GM21447 (cell line): ENCODE data around the gene C8G.

Source experiments
- ATAC-seq: cut with Tn5 transposase; IDR thresholded peaks from one replicate; pipeline ENCODE4 v1.9.1; 2021; ENCODE audit not compliant: unreplicated experiment

Gene C8G

GRCh38 chr9:136920069-136920468 is 25.0 kb upstream of the C8G start:
- ATAC-seq, result no peak

GRCh38 chr9:136920734-136921231 is 24.3 kb upstream of the C8G start:
- ATAC-seq, result no peak

- no peak for ATAC-seq
These were observed 23.7 kb upstream of the C8G start for GRCh38 chr9:136921307-136921706.

DNA sequence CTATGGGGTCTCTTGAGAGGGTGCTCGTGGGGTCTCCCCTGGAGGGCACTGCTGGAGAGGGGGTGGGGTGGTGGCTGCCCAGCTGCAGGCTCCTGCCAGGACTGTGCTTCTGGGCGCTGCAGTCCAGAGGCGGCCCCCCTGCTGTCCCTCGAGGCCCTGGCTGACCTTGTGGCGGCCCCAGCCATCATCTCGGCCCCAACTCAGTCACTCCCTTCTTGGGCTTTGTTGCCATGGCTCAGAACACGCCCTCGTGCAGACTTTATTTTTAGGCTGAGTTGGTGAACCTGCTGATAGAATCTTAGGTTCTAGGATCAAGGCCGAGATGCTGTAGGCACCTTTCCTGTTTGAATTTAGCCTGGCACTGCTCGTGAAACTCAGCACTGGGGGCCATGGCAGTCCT is 23.3 kb upstream of the C8G start:
- no peak for ATAC-seq

DNA sequence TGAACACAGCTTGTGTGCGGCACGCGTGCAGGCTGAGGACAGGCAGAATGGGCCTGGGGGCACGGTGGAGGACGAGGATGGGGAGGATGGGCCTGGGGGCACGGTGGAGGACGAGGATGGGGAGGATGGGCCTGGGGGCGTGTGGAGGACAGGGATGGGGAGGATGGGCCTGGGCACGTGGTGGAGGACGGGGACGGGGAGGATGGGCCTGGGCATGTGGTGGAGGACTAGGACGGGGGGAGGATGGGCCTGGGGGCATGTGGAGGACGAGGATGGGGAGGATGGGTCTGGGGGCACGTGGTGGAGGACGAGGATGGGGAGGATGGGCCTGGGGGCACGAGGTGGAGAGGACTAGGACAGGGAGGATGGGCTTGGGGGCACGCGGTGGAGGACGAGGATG is 22.5 kb upstream of the C8G start:
- no peak for ATAC-seq

DNA sequence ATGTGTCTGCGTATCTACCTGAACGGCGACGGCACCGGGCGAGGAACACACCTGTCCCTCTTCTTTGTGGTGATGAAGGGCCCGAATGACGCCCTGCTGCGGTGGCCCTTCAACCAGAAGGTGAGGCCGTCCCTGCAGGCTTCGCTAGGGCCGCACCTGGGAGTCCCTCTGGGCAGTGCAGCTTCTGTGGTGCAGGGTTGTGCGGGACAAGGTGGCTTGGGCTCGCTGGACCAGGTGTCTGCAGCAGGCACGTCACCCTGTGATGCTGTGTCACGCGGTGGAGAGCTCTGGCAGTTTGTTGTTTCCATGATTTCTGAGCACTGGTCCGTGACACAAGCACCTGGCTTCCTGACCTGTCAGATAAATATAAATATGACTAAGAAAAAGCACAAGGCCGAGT is 21.2 kb upstream of the C8G start:
- no peak for ATAC-seq

DNA sequence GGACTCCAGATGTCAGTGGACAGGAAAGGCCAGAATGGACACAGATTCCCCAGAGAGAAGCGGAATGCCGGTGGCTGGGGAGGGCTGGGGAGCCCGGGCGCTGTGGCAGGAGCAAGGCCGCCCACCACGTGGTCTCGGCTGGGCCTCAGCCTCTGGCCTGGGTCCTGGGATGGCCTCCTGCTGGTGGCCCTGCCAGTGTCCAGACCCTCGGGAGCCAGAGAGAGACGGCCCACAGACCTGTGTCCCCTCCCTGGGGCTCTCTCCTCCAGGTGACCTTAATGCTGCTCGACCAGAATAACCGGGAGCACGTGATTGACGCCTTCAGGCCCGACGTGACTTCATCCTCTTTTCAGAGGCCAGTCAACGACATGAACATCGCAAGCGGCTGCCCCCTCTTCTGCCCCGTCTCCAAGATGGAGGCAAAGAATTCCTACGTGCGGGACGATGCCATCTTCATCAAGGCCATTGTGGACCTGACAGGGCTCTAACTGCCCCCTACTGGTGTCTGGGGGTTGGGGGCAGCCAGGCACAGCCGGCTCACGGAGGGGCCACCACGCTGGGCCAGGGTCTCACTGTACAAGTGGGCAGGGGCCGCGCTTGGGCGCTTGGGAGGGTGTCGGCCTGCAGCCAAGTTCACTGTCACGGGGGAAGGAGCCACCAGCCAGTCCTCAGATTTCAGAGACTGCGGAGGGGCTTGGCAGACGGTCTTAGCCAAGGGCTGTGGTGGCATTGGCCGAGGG is 19.5 kb upstream of the C8G start:
- no peak for ATAC-seq

DNA sequence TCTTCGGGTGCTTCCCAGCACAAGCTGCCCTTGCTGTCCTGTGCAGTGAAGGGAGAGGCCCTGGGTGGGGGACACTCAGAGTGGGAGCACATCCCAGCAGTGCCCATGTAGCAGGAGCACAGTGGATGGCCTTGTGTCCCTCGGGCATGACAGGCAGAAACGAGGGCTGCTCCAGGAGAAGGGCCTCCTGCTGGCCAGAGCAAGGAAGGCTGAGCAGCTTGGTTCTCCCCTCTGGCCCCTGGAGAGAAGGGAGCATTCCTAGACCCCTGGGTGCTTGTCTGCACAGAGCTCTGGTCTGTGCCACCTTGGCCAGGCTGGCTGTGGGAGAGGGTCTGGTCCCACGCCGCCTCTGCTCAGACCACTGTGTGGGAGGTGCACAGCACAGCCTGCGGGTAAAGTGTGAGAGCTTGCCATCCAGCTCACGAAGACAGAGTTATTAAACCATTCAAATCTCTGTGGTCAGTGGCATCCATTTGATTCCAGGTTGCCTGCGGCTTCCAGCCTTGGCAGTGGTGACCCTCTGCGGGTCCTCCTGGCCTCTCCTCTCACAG is 18.8 kb upstream of the C8G start:
- no peak for ATAC-seq

DNA sequence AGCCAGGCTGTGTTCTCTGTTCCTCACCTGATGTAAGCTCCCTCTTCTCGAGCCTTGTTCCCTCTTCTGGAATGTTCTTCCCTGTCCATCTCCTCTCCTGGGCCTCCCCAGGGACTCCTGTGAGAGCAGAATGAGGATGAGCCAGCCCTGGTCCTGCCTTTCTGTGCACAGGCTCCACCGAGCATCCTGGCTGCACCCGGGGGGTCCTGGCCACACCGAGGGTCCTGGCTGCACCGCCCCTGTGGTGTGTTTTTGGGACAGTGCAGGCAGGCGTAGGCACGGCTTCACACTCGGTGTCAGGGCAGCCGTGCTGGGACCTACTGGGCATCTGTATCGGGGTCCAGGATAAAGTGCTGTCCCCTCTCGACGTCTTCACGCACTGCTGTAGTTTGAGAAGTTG is 18.3 kb upstream of the C8G start:
- ATAC-seq, result no peak

- no peak for ATAC-seq
These were observed 17.4 kb upstream of the C8G start for GRCh38 chr9:136927343-136928271.

DNA sequence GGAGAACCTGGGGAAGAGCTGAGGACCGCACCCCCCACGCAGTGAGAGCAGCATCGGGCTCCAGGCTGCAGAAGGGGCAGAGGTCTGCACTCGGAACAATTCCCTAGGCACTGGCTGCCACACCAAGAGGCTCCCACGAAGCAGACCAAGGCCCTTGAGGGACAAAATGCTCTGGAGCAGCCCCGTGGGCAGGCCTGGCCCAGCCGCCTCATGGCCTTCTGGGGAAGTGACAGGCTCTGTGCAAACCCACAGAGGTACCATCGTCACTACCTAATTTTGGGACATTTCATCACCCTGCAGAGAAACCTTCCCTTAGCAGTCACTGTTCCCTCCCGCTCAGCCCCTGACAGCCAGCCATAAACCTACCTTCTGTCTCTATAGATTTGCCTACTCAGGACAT is 16.5 kb upstream of the C8G start:
- no peak for ATAC-seq

DNA sequence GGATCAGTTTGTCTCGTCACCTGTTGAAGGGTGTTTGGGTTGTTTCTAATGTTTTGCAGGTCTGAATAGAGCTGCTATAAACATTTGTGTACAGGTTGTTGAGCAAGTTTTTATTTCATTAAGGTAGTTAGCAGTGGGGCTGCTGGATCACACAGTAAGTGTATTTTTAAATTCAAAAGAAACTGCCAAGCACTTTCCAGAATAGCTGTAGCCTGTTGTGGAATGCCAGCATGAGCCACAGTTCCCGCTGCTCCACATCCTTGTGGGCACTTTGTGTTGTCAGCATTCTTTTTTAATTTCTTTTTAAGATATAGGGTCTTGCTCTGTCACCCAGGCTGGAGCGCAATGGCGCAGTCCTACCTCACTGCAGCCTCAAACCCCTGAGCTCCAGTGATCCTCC is 15.0 kb upstream of the C8G start:
- no peak for ATAC-seq

GRCh38 chr9:136931611-136932130 is 13.4 kb upstream of the C8G start:
- ATAC-seq, result no peak

DNA sequence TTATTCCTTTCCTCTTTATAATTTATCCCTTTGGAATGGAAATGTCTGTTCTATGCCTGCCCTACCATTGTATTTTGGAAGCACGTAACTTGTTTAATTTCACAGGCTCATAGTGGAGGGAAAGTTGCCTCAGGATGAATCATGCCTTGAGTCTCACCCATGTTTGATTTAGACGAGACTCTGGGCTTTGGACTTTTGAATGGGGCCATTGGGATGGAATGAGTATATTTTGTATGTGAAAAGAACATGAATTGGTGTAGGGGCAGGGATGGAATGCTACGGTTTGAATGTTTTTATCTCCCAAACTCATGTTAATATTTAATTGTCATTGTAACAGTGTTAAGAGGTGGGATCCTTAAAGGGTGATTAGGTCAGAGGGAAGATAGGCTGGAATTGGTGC is 10.8 kb upstream of the C8G start:
- ATAC-seq, result no peak

DNA sequence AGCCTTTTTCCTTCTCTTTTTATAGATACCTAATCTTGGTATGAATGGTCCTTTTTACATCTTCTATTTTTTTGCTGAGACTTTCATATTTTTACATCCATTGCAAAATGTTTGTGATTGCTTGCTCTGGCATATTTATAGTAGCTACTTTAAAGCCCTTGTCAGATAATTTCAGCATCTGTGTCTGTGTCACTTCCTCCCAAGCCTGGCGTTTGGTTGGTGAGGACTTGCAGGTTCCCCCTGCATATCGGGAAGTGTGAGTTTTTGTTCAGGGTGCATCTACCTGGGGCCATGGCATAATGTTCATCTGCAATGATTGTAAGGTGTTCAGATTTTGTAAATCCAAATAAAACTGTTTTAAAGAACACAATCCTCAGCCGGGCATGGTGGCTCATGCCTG is 9.4 kb upstream of the C8G start:
- ATAC-seq, result no peak

DNA sequence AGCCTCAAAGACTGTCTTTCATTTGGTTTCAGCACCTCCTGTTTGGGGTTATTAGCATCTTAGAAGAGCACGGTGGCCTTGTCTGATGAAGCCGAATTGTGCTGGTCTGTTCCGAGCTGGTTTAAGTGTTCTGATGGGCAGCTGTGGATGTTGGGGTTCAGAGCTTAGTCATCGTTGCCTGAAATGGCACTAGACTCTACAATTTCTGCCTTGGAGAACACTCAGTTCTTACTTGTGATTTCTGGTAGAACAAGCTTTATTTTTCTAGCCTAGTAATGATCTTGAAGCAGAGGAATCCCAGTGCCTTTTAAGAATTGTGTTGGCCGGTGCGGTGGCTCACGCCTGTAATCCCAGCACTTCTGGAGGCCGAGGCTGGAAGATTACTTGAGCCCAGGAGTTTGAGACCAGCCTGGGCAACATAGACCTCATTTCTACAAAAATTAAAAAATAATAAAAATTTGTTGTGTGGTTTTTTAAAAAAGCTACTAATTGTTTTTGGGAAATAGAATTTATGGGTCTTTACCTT is 8.3 kb upstream of the C8G start:
- ATAC-seq, result no peak

- no peak for ATAC-seq
These were observed 7.6 kb upstream of the C8G start for GRCh38 chr9:136937186-136938001.

GRCh38 chr9:136939431-136939995 is 5.5 kb upstream of the C8G start:
- ATAC-seq, result no peak

GRCh38 chr9:136939996-136940525 is 5.0 kb upstream of the C8G start:
- ATAC-seq, result no peak
